SK-N-MC (cell line): Measurements from ENCODE around the gene AMHR2.
A peak's percentile ranks its signal among the peaks of the same experiment; 100 is the strongest.

ENCODE experiments used
- DNase-seq: peaks from one replicate; pipeline ENCODE4 v3.0.0-alpha.2; 2011; ENCODE audit warnings: low read depth, low spot score
- H3K27ac ChIP-seq: fragments of 200-600 bp; sonication (generic); 2 replicates; pipeline ENCODE4 v1.5.1; 2016; ENCODE audit warnings: mixed run types
- H3K36me3 ChIP-seq: fragments of 200-600 bp; sonication (generic); 2 replicates; pipeline ENCODE4 v1.6.1; 2017; ENCODE audit warnings: antibody characterized with exemption, low read length, mixed read lengths; ENCODE audit not compliant: insufficient read depth
- H3K4me3 ChIP-seq: fragments of 200-600 bp; sonication (generic); 2 replicates; pipeline ENCODE4 v1.5.1; 2016
- H3K9ac ChIP-seq: fragments of 200-600 bp; sonication (generic); 2 replicates; pipeline ENCODE4 v1.8.0; 2017; ENCODE audit warnings: mixed run types, mixed read lengths; ENCODE audit not compliant: insufficient read length
- H3K9me3 ChIP-seq: fragments of 200-600 bp; sonication (generic); 2 replicates; pipeline ENCODE4 v1.6.1; 2017; ENCODE audit warnings: low read depth, mild to moderate bottlenecking, antibody characterized with exemption, low read length, moderate library complexity, mixed read lengths
- FOXP2 ChIP-seq: optimal IDR thresholded peaks from 2 replicates; pipeline ENCODE3; 2011; ENCODE audit warnings: mild to moderate bottlenecking, moderate library complexity; ENCODE audit not compliant: insufficient read depth; ENCODE audit errors: extremely low read length, control extremely low read depth
- POLR2AphosphoS5 ChIP-seq: IDR thresholded peaks from 2 replicates; pipeline ENCODE4 v1.6.1; 2012; ENCODE audit warnings: mild to moderate bottlenecking, low read depth, low read length, borderline replicate concordance

Gene AMHR2

GRCh38 chr12:53480491-53481442, 57.1 kb downstream of the AMHR2 start:
- H3K9me3 ChIP-seq = no peaks in the 10 kb centered on the region
- DNase-seq = no peak
- H3K36me3 ChIP-seq = peaks cover 80% of the 10 kb centered on the region
- peak overlapping the region; percentile 52; the same call in 1 of the 2 replicates for H3K27ac ChIP-seq
- no peak overlapping the region for H3K9ac ChIP-seq
- TF ChIP-seq POLR2AphosphoS5 (peak; percentile 40; the same call in 1 of the 2 replicates), FOXP2 (no peak)
- H3K4me3 ChIP-seq = no peak overlapping the region
